Tibial nerve (tissue), 4 donors: ENCODE data around the gene NAGK.

Experiments used
- EP300 ChIP-seq, 2 donors: sonication (generic); formaldehyde crosslinking; IDR thresholded peaks; one replicate each; pipeline ENCODE4 v1.6.1; 2017; ENCODE audit warnings: antibody characterized with exemption in 2 of 2, mild to moderate bottlenecking in 1 of 2
- TF ChIP-seq, protein P1 (sequence below), 5 experiments: fragments of 200-600 bp in 3 of 5; fragments of 450-650 bp in 2 of 5; sonication (generic) in 3 of 5; IDR thresholded peaks; one replicate each; pipeline ENCODE4 v1.5.1; 2016 to 2019; ENCODE audit warnings: antibody characterized with exemption in 5 of 5, mild to moderate bottlenecking in 3 of 5, moderate library complexity in 2 of 5

DNA sequence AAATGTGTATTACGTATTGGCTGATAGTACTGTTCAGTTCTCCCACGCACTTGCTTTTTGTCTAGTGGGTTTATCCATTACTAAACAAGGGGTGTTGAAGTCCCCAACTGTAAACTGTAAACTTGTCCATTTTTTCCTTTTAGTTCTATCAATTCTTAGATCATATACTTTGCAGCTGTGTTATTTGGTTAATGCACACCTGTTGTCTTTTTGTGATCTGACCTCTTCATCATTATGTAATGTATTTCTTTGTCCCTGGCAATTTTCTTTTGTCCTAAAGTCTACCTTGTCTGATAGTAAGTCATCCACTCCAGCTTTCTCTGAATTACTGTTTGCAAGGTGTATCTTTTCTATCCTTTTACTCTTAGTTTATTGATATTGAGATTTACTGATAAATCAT lies 39.6 kb downstream of the NAGK start:
- TF ChIP-seq, protein P1, sequence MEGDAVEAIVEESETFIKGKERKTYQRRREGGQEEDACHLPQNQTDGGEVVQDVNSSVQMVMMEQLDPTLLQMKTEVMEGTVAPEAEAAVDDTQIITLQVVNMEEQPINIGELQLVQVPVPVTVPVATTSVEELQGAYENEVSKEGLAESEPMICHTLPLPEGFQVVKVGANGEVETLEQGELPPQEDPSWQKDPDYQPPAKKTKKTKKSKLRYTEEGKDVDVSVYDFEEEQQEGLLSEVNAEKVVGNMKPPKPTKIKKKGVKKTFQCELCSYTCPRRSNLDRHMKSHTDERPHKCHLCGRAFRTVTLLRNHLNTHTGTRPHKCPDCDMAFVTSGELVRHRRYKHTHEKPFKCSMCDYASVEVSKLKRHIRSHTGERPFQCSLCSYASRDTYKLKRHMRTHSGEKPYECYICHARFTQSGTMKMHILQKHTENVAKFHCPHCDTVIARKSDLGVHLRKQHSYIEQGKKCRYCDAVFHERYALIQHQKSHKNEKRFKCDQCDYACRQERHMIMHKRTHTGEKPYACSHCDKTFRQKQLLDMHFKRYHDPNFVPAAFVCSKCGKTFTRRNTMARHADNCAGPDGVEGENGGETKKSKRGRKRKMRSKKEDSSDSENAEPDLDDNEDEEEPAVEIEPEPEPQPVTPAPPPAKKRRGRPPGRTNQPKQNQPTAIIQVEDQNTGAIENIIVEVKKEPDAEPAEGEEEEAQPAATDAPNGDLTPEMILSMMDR (IDR thresholded peaks at IDR 0.05), result no peak
- no peak for TF ChIP-seq EP300 (IDR thresholded peaks at IDR 0.05)
